CD4-positive, alpha-beta memory T cell (primary cell): ENCODE measurements around the gene MAP3K12. TPM values are rescaled to one million over a fixed set of nuclear protein-coding genes. Genes with fewer than 3 reads are reported as not detected.
"Not testable (repeated sequence)": the region's sequence is repeated elsewhere in the genome, so short reads cannot be mapped to it uniquely, and the experiment has no call there.

Source experiments
- CTCF ChIA-PET: fragments of 350-600 bp; sonication (Branson Sonifier 250); formaldehyde crosslinking; loops from one replicate; lab custom pipeline; 2021; ENCODE audit warnings: inconsistent platforms; ENCODE audit not compliant: partially characterized antibody; lab: Charles Lee
- POLR2A ChIA-PET: fragments of 350-600 bp; sonication (Branson Sonifier 250); formaldehyde crosslinking; loops from one replicate; lab custom pipeline; 2021; ENCODE audit not compliant: partially characterized antibody; lab: Charles Lee
- DNase-seq, 5 donors: peaks; one replicate each; pipeline versions ENCODE4 v3.0.0 to v3.0.0-alpha.2; 2020 to 2022; ENCODE audit warnings: mixed read lengths in 1 of 5
- H3K27ac ChIP-seq: one replicate; pipeline ENCODE4 v1.7.0; 2013; ENCODE audit warnings: low read depth, low read length
- H3K27me3 ChIP-seq: 2 replicates; pipeline ENCODE4 v1.7.0; 2013; ENCODE audit warnings: mild to moderate bottlenecking, low read length, moderate library complexity; ENCODE audit not compliant: insufficient read depth
- H3K36me3 ChIP-seq: 2 replicates; pipeline ENCODE4 v1.7.0; 2013; ENCODE audit warnings: mild to moderate bottlenecking, low read length, moderate library complexity; ENCODE audit not compliant: insufficient read depth
- H3K4me1 ChIP-seq: 2 replicates; pipeline ENCODE4 v1.7.0; 2013; ENCODE audit warnings: mild to moderate bottlenecking, low read length, moderate library complexity; ENCODE audit not compliant: insufficient read depth
- H3K4me3 ChIP-seq, 2 donors: one replicate each; pipeline ENCODE4 v1.7.0; 2013; ENCODE audit warnings: low read length in 2 of 2, mild to moderate bottlenecking in 1 of 2
- H3K9me3 ChIP-seq, 2 donors: one replicate each; pipeline ENCODE4 v1.7.0; 2013; ENCODE audit warnings: low read length in 2 of 2, control low read depth in 1 of 2; ENCODE audit not compliant: control insufficient read depth in 1 of 2
- H3K27ac Mint-ChIP-seq, 7 donors: one replicate each; pipeline ENCODE4 v1.8.0; 2020 to 2021; ENCODE audit warnings: mixed read lengths in 7 of 7, mild to moderate bottlenecking in 6 of 7, inconsistent platforms in 3 of 7, moderate library complexity in 3 of 7
- H3K27me3 Mint-ChIP-seq, 2 donors: one replicate each; pipeline ENCODE4 v1.8.0; 2020 to 2021; ENCODE audit warnings: mixed read lengths in 2 of 2
- H3K36me3 Mint-ChIP-seq, 2 donors: one replicate each; pipeline ENCODE4 v1.8.0; 2020 to 2021; ENCODE audit warnings: mixed read lengths in 2 of 2, inconsistent platforms in 1 of 2, mild to moderate bottlenecking in 1 of 2
- H3K4me1 Mint-ChIP-seq, 4 donors: one replicate each; pipeline ENCODE4 v1.8.0; 2020 to 2021; ENCODE audit warnings: mixed read lengths in 4 of 4, mild to moderate bottlenecking in 1 of 4
- H3K4me3 Mint-ChIP-seq, 8 donors: one replicate each; pipeline ENCODE4 v1.8.0; 2020 to 2021; ENCODE audit warnings: mixed read lengths in 8 of 8, mild to moderate bottlenecking in 7 of 8, moderate library complexity in 6 of 8, inconsistent platforms in 3 of 8
- H3K9me3 Mint-ChIP-seq, 8 donors: one replicate each; pipeline ENCODE4 v1.8.0; 2020 to 2021; ENCODE audit warnings: mixed read lengths in 8 of 8, mild to moderate bottlenecking in 5 of 8, inconsistent platforms in 3 of 8, moderate library complexity in 1 of 8
- intact Hi-C: fragments of 100-400 bp; cut with micrococcal nuclease; formaldehyde crosslinking; loops from one replicate; pipeline ENCODE4 v1.15.1; 2023
- polyA plus RNA-seq, 2 donors: library from polyadenylated mRNA; unstranded; fragments of 300-500 nt; fragmentation: Illumina TruSeq; gene quantifications; one replicate each; pipeline ENCODE4 v1.2.3, GENCODE V29; 2021
- total RNA-seq, 2 experiments: library from RNA; stranded (reverse); gene quantifications; one replicate each; pipeline ENCODE4 v1.2.3, GENCODE V29; 2021

The MAP3K12 gene
- total RNA-seq (10 to 100 TPM; 25.0 to 28.2 TPM), polyA plus RNA-seq (1 to 10 TPM; 3.1 to 8.5 TPM)

GRCh38 chr12:53499266-53500141 is at the start of gene MAP3K12:
MAP3K12 (minus strand) TSS chr12:53499458; CDS start chr12:53487391, 12,067 bp downstream.
- H3K27me3 Mint-ChIP-seq: no peaks in the 10 kb centered on the region
- peak; percentile 56 to 74 (median 61) for DNase-seq
- peaks cover 16 to 64% (median 44%) of the 10 kb centered on the region in 4 donors for H3K4me1 Mint-ChIP-seq
- ChIA-PET POLR2A (interaction anchor here (0.7 to 7.2 kb wide), 21 partner anchors 9 to 493 kb away, joined by 3 to 75 read pairs (median 19); partner anchors contain the start of genes AAAS, ATF7, ATP5MC2 and CSAD), CTCF (interaction anchor here (0.7 to 1.9 kb wide), 4 partner anchors 9 to 175 kb away, joined by 3 to 7 read pairs (median 4); no protein-coding TSS in a partner anchor)
- Histone ChIP-seq H3K27ac (peak within 1 kb of the TSS; percentile 98), H3K27me3 (no peaks in the 10 kb centered on the region), H3K4me3 (peak within 1 kb of the TSS; percentile 79 to 91), H3K4me1 (peaks cover 43% of the 10 kb centered on the region), H3K9me3 (no peaks in the 10 kb centered on the region), H3K36me3 (no peaks in the 10 kb centered on the region)
- peak within 1 kb of the TSS; percentile 91 to 98 (median 92) for H3K4me3 Mint-ChIP-seq
- H3K9me3 Mint-ChIP-seq: peaks cover 0 to 4% (median 0%) of the 10 kb centered on the region in 8 donors
- H3K36me3 Mint-ChIP-seq: peaks cover 0 to 10% of the 10 kb centered on the region in 2 donors
- peak within 1 kb of the TSS; percentile 92 to 100 (median 99) for H3K27ac Mint-ChIP-seq
- intact Hi-C loops: loop anchor here (1.0 to 2.0 kb wide), 5 partner anchors 47 to 319 kb away; partner anchors contain the start of genes CSAD, PCBP2, PRR13 and ZNF740

GRCh38 chr12:53548354-53548753 is 49.1 kb upstream of the MAP3K12 start:
- POLR2A ChIA-PET, H3K27ac Mint-ChIP-seq: not testable (repeated sequence)

GRCh38 chr12:53543539-53543938 is 44.3 kb upstream of the MAP3K12 start:
- peaks cover 16 to 32% of the 10 kb centered on the region in 2 donors for H3K36me3 Mint-ChIP-seq
- H3K4me1 Mint-ChIP-seq: peaks cover 7 to 10% (median 9%) of the 10 kb centered on the region in 4 donors
- ChIA-PET POLR2A (interaction anchor here (2.0 kb wide), 1 partner anchor 133 kb away, joined by 9 read pairs; the partner anchor contains the start of gene ATP5MC2), CTCF (interaction anchor here (0.8 to 2.4 kb wide), 9 partner anchors 25 to 203 kb away, joined by 3 to 21 read pairs (median 4); partner anchors contain the start of genes ATF7 and ATP5MC2)
- Histone ChIP-seq H3K27me3 (no peaks in the 10 kb centered on the region), H3K4me3 (no peak overlapping the region), H3K36me3 (peaks cover 20% of the 10 kb centered on the region), H3K9me3 (no peaks in the 10 kb centered on the region), H3K4me1 (peaks cover 12% of the 10 kb centered on the region), H3K27ac (no peak overlapping the region)
- intact Hi-C loops: loop anchor here (1.0 kb wide), 1 partner anchor 203 kb away; no protein-coding TSS in a partner anchor
- DNase-seq: peak; percentile 47 to 56 (median 52)
- no peak overlapping the region for H3K4me3 Mint-ChIP-seq
- no peaks in the 10 kb centered on the region for H3K9me3 Mint-ChIP-seq
- H3K27ac Mint-ChIP-seq: peak overlapping the region in 6 of 7 donors; percentile 74 to 91 (median 82)
- H3K27me3 Mint-ChIP-seq: no peaks in the 10 kb centered on the region

More at GRCh38 chr12:53548354-53548753, 49.1 kb upstream of the MAP3K12 start:
- H3K4me3 Mint-ChIP-seq, H3K4me3 ChIP-seq, H3K27ac ChIP-seq, DNase-seq, H3K36me3 ChIP-seq, intact Hi-C loops, H3K27me3 Mint-ChIP-seq, H3K9me3 Mint-ChIP-seq, H3K9me3 ChIP-seq, H3K27me3 ChIP-seq: not testable (repeated sequence)
- Mint-ChIP-seq H3K36me3 (peaks cover 18 to 35% of the 10 kb centered on the region in 2 donors), H3K4me1 (peaks cover 7 to 15% (median 10%) of the 10 kb centered on the region in 4 donors)
- CTCF ChIA-PET: interaction anchor here (0.9 kb wide), 1 partner anchor 8 kb away, joined by 3 read pairs; no protein-coding TSS in a partner anchor
- H3K4me1 ChIP-seq: peaks cover 12% of the 10 kb centered on the region

- ChIA-PET CTCF (no interaction called here), POLR2A (interaction anchor here (1.2 kb wide), 1 partner anchor 136 kb away, joined by 3 read pairs; the partner anchor contains the start of gene ATP5MC2)
- peaks cover 7 to 10% (median 7%) of the 10 kb centered on the region in 4 donors for H3K4me1 Mint-ChIP-seq
- intact Hi-C loops: no loop called here
- H3K9me3 ChIP-seq: no peaks in the 10 kb centered on the region
- peaks cover 8% of the 10 kb centered on the region for H3K4me1 ChIP-seq
- DNase-seq: no peak
- H3K9me3 Mint-ChIP-seq: no peaks in the 10 kb centered on the region
- no peaks in the 10 kb centered on the region for H3K27me3 ChIP-seq
- no peak overlapping the region for H3K27ac ChIP-seq
- no peak overlapping the region for H3K4me3 ChIP-seq
- H3K36me3 Mint-ChIP-seq: peaks cover 32 to 59% of the 10 kb centered on the region in 2 donors
- no peak overlapping the region for H3K27ac Mint-ChIP-seq
- peaks cover 48% of the 10 kb centered on the region for H3K36me3 ChIP-seq
- H3K27me3 Mint-ChIP-seq: no peaks in the 10 kb centered on the region
- no peak overlapping the region for H3K4me3 Mint-ChIP-seq
Observed at GRCh38 chr12:53539526-53539925, 40.3 kb upstream of the MAP3K12 start.

GRCh38 chr12:53538209-53538689 is 39.0 kb upstream of the MAP3K12 start:
- no peaks in the 10 kb centered on the region for H3K27me3 ChIP-seq
- CTCF ChIA-PET: no interaction called here
- H3K4me3 ChIP-seq: no peak overlapping the region
- H3K4me3 Mint-ChIP-seq: no peak overlapping the region
- POLR2A ChIA-PET: no interaction called here
- no peaks in the 10 kb centered on the region for H3K4me1 ChIP-seq
- peaks cover 34 to 61% of the 10 kb centered on the region in 2 donors for H3K36me3 Mint-ChIP-seq
- no peak overlapping the region for H3K27ac Mint-ChIP-seq
- H3K4me1 Mint-ChIP-seq: no peaks in the 10 kb centered on the region
- H3K9me3 Mint-ChIP-seq: no peaks in the 10 kb centered on the region
- DNase-seq: no peak
- intact Hi-C loops: no loop called here
- no peaks in the 10 kb centered on the region for H3K27me3 Mint-ChIP-seq
- no peaks in the 10 kb centered on the region for H3K9me3 ChIP-seq
- H3K27ac ChIP-seq: no peak overlapping the region
- H3K36me3 ChIP-seq: peaks cover 57% of the 10 kb centered on the region

- ChIA-PET CTCF (no interaction called here), POLR2A (no interaction called here)
- Histone ChIP-seq H3K4me3 (no peak overlapping the region), H3K27me3 (no peaks in the 10 kb centered on the region), H3K36me3 (peaks cover 62% of the 10 kb centered on the region), H3K27ac (no peak overlapping the region), H3K9me3 (no peaks in the 10 kb centered on the region), H3K4me1 (no peaks in the 10 kb centered on the region)
- peaks cover 45 to 67% of the 10 kb centered on the region in 2 donors for H3K36me3 Mint-ChIP-seq
- H3K27ac Mint-ChIP-seq: no peak overlapping the region
- DNase-seq: no peak
- no peak overlapping the region for H3K4me3 Mint-ChIP-seq
- H3K4me1 Mint-ChIP-seq: no peaks in the 10 kb centered on the region
- no peaks in the 10 kb centered on the region for H3K9me3 Mint-ChIP-seq
- intact Hi-C loops: no loop called here
- no peaks in the 10 kb centered on the region for H3K27me3 Mint-ChIP-seq
Observed at GRCh38 chr12:53536962-53537361, 37.7 kb upstream of the MAP3K12 start.

- Histone ChIP-seq H3K4me3 (no peak overlapping the region), H3K4me1 (no peaks in the 10 kb centered on the region), H3K27me3 (no peaks in the 10 kb centered on the region), H3K9me3 (no peaks in the 10 kb centered on the region), H3K27ac (no peak overlapping the region), H3K36me3 (peaks cover 55% of the 10 kb centered on the region)
- intact Hi-C loops: no loop called here
- Mint-ChIP-seq H3K4me1 (no peaks in the 10 kb centered on the region), H3K9me3 (no peaks in the 10 kb centered on the region), H3K36me3 (peaks cover 42 to 66% of the 10 kb centered on the region in 2 donors), H3K27me3 (no peaks in the 10 kb centered on the region), H3K4me3 (no peak overlapping the region), H3K27ac (peak overlapping the region in 1 of 7 donors; percentile 9)
- DNase-seq: no peak
- CTCF ChIA-PET: no interaction called here
- POLR2A ChIA-PET: no interaction called here
Observed at GRCh38 chr12:53533471-53533870, 34.2 kb upstream of the MAP3K12 start.
